Upper lobe of left lung (tissue), 6 donors: Measurements from ENCODE around the gene PRR4. TPM values are rescaled to one million over a fixed set of nuclear protein-coding genes. Genes with fewer than 3 reads are reported as not detected.

Experiments used
- ATAC-seq, 2 donors: fragments of 200-7000 bp; cut with Tn5 transposase; one replicate each; pipeline ENCODE4 v1.9.1; 2022; ENCODE audit warnings: mild to moderate bottlenecking in 2 of 2, moderate library complexity in 2 of 2; ENCODE audit not compliant: low FRiP score in 2 of 2
- DNase-seq, 2 donors: peaks; one replicate each; pipeline ENCODE4 v3.0.0-alpha.2; 2019 to 2020
- H3K27ac ChIP-seq, 4 donors: fragments of 200-600 bp; sonication (generic); one replicate each; pipeline ENCODE4 v1.5.1; 2016 to 2019
- H3K27me3 ChIP-seq, 4 donors: fragments of 200-600 bp; sonication (generic); one replicate each; pipeline ENCODE4 v1.5.1; 2017 to 2019
- H3K36me3 ChIP-seq, 4 donors: fragments of 200-600 bp; sonication (generic); one replicate each; pipeline ENCODE4 v1.5.1; 2016 to 2019
- H3K4me1 ChIP-seq, 4 donors: fragments of 200-600 bp; sonication (generic); one replicate each; pipeline ENCODE4 v1.5.1; 2018 to 2019
- H3K4me3 ChIP-seq, 4 donors: fragments of 200-600 bp; sonication (generic); one replicate each; pipeline ENCODE4 v1.5.1; 2017 to 2019; ENCODE audit warnings: mild to moderate bottlenecking in 2 of 4, moderate library complexity in 1 of 4
- H3K9me3 ChIP-seq, 4 donors: fragments of 200-600 bp; sonication (generic); one replicate each; pipeline ENCODE4 v1.5.1; 2018 to 2019
- EP300 ChIP-seq, 4 donors: sonication (generic); formaldehyde crosslinking; IDR thresholded peaks; one replicate each; pipeline ENCODE4 v1.5.1; 2017; ENCODE audit warnings: antibody characterized with exemption in 4 of 4, control low read depth in 2 of 4
- POLR2A ChIP-seq, 4 donors: fragments of 450-650 bp; IDR thresholded peaks; one replicate each; pipeline ENCODE4 v1.5.1; 2016 to 2017; ENCODE audit warnings: antibody characterized with exemption in 4 of 4, mild to moderate bottlenecking in 2 of 4
- POLR2AphosphoS5 ChIP-seq, 2 donors: sonication (generic); formaldehyde crosslinking; IDR thresholded peaks; one replicate each; pipeline ENCODE4 v1.5.1; 2017; ENCODE audit warnings: antibody characterized with exemption in 2 of 2
- WGBS, 2 donors: methylation state at CpG; one replicate each; pipeline ENCODE4 v1.1.5; 2017 to 2018; 5-methylcytosine and 5-hydroxymethylcytosine counted together
- small RNA-seq, 4 donors: library from RNA; depleted of rRNA; stranded (forward); fragments of <200 nt; gene quantifications; one replicate each; pipeline ENCODE3, GENCODE V24; 2016
- total RNA-seq, 6 donors: library from RNA; depleted of rRNA in 4 of 6; stranded (reverse); fragments of >200 nt in 4 of 6; gene quantifications; one replicate each; pipeline versions ENCODE4 v1.1.0 to v1.2.1, GENCODE V29; 2016 to 2021
- TF ChIP-seq, protein P1 (sequence below), 6 experiments: fragments of 450-650 bp in 4 of 6; fragments of 200-600 bp in 2 of 6; sonication (generic) in 2 of 6; IDR thresholded peaks; one replicate each; pipeline ENCODE4 v1.5.1; 2016 to 2019; ENCODE audit warnings: antibody characterized with exemption in 6 of 6
- donor health status: DM: no; HTN: no; CAD: no; lungs with moderate emphysema.
- donor health status: DM: no; HTN: yes; CAD: no; lungs with severe emphysema.

PRR4 gene
- total RNA-seq, 6 donors from 2014 or later, result 0.71 to 34.6 (median 2.5) TPM

DNA sequence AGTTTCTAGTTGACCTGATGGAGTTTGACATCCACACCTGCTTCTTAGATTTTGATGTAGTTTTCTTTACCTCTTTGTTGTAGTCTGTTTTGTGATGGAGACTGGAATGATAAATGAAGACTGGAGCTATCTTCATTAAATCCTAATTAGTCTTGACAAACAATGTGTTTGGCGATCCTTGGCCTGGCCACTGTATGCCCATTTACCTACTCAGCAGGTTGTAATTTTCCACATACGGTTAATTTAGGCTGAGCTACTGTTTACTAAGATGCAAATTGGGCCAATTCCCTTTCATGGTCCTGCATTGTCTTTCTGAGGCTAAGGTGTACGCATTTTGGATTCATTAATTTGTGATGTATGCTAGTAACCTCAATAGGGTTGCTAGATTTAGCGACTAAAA lies 46.7 kb downstream of the PRR4 start, which contains the start of gene TAS2R7:
TAS2R7 (minus strand) TSS at position 41 of the 400 bp plus-strand sequence. CDS start 57 bp downstream, outside the sequence.
- H3K4me3 ChIP-seq, result no peak within 1 kb of the TSS
- TF ChIP-seq, protein P1, sequence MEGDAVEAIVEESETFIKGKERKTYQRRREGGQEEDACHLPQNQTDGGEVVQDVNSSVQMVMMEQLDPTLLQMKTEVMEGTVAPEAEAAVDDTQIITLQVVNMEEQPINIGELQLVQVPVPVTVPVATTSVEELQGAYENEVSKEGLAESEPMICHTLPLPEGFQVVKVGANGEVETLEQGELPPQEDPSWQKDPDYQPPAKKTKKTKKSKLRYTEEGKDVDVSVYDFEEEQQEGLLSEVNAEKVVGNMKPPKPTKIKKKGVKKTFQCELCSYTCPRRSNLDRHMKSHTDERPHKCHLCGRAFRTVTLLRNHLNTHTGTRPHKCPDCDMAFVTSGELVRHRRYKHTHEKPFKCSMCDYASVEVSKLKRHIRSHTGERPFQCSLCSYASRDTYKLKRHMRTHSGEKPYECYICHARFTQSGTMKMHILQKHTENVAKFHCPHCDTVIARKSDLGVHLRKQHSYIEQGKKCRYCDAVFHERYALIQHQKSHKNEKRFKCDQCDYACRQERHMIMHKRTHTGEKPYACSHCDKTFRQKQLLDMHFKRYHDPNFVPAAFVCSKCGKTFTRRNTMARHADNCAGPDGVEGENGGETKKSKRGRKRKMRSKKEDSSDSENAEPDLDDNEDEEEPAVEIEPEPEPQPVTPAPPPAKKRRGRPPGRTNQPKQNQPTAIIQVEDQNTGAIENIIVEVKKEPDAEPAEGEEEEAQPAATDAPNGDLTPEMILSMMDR (IDR thresholded peaks at IDR 0.05), result no peak
- TF ChIP-seq EP300 (IDR thresholded peaks at IDR 0.05) (no peak), POLR2A (IDR thresholded peaks at IDR 0.05) (no peak), POLR2AphosphoS5 (IDR thresholded peaks at IDR 0.05) (no peak)
- no peaks in the 10 kb centered on the region for H3K36me3 ChIP-seq
- no peak for ATAC-seq
- no peak within 1 kb of the TSS for H3K27ac ChIP-seq
- no peak for DNase-seq
- no peaks in the 10 kb centered on the region for H3K9me3 ChIP-seq
- H3K27me3 ChIP-seq, result no peaks in the 10 kb centered on the region
- WGBS, 2 donors, result 70 to 72% methylated on average over 4 of the region's 4 CpGs
- no peaks in the 10 kb centered on the region for H3K4me1 ChIP-seq

- no peak for TF ChIP-seq EP300 (IDR thresholded peaks at IDR 0.05)
- TF ChIP-seq, protein P1 (IDR thresholded peaks at IDR 0.05), result no peak
- no peak for TF ChIP-seq POLR2AphosphoS5 (IDR thresholded peaks at IDR 0.05)
- TF ChIP-seq POLR2A (IDR thresholded peaks at IDR 0.05), result no peak
- Histone ChIP-seq H3K27ac (no peak overlapping the region), H3K27me3 (no peaks in the 10 kb centered on the region), H3K4me3 (no peak overlapping the region), H3K36me3 (no peaks in the 10 kb centered on the region), H3K9me3 (no peaks in the 10 kb centered on the region), H3K4me1 (no peaks in the 10 kb centered on the region)
- ATAC-seq (no peak), DNase-seq (no peak)
- 57 to 60% methylated on average over 5 of the region's 5 CpGs for WGBS, 2 donors
These were observed 47.5 kb downstream of the PRR4 start for GRCh38 chr12:10801741-10802140.

Small RNA genes within 50 kb of the gene (small RNA-seq; reads per million reads assigned to genes)
- gene PRR4, result 0 reads per million in 4 donors

Other genes starting within 250 kb of the PRR4 start
- gene MAGOHB, start 235.9 kb downstream of the PRR4 start, total RNA-seq, result 10 to 100 TPM in 5 of 6 donors, 1 to 10 TPM in 1; 7.8 to 21.0 (median 13.7) TPM
- 10 to 100 TPM in 1 of 6 donors, 1 to 10 TPM in 4, under 1 TPM in 1; 0.30 to 21.9 (median 1.1) TPM for gene STYK1, start 175.4 kb downstream of the PRR4 start, total RNA-seq
- gene YBX3, start 126.2 kb downstream of the PRR4 start, total RNA-seq, result 100 to 1,000 TPM; 216 to 360 (median 287) TPM
- gene TAS2R7, start 46.8 kb downstream of the PRR4 start, total RNA-seq, result under 1 TPM in 1 of 6 donors, not detected in 5; 0.98 TPM
- not detected for gene TAS2R8, start 42.2 kb downstream of the PRR4 start, total RNA-seq
- gene TAS2R9, start 39.3 kb downstream of the PRR4 start, total RNA-seq, result not detected
- 1 to 10 TPM in 1 of 6 donors, under 1 TPM in 2, not detected in 3; 0.29 to 4.4 (median 0.46) TPM for gene TAS2R10, start 23.1 kb downstream of the PRR4 start, total RNA-seq
- 10 to 100 TPM in 5 of 6 donors, 1 to 10 TPM in 1; 6.5 to 43.9 (median 34.4) TPM for gene PRH1, start 34.8 kb upstream of the PRR4 start, total RNA-seq
- 1 to 10 TPM in 4 of 6 donors, under 1 TPM in 2; 0.61 to 6.8 (median 2.5) TPM for gene TAS2R13, start 60.1 kb upstream of the PRR4 start, total RNA-seq
- under 1 TPM in 1 of 6 donors, not detected in 5; 0.63 TPM for gene PRH2, start 79.8 kb upstream of the PRR4 start, total RNA-seq
- 10 to 100 TPM in 1 of 6 donors, 1 to 10 TPM in 4, under 1 TPM in 1; 0.94 to 12.7 (median 2.8) TPM for gene TAS2R14, start 89.8 kb upstream of the PRR4 start, total RNA-seq
- 1 to 10 TPM in 4 of 6 donors, under 1 TPM in 1, not detected in 1; 0.67 to 6.2 (median 1.8) TPM for gene TAS2R50, start 137.4 kb upstream of the PRR4 start, total RNA-seq
- 1 to 10 TPM in 5 of 6 donors, under 1 TPM in 1; 0.84 to 6.3 (median 2.4) TPM for gene TAS2R20, start 148.8 kb upstream of the PRR4 start, total RNA-seq
- 10 to 100 TPM in 2 of 6 donors, 1 to 10 TPM in 4; 1.2 to 17.8 (median 4.0) TPM for gene TAS2R19, start 173.1 kb upstream of the PRR4 start, total RNA-seq
- gene TAS2R31, start 181.9 kb upstream of the PRR4 start, total RNA-seq, result 1 to 10 TPM in 5 of 6 donors, under 1 TPM in 1; 0.81 to 9.5 (median 3.5) TPM
- 1 to 10 TPM in 4 of 6 donors, under 1 TPM in 1, not detected in 1; 0.47 to 7.1 (median 2.2) TPM for gene TAS2R46, start 212.8 kb upstream of the PRR4 start, total RNA-seq
- gene TAS2R43, start 242.8 kb upstream of the PRR4 start, total RNA-seq, result 10 to 100 TPM in 1 of 6 donors, 1 to 10 TPM in 3, under 1 TPM in 1, not detected in 1; 0.52 to 10.5 (median 5.9) TPM